K562 (cell line): Measurements from ENCODE around the gene MRGPRF. TPM values are rescaled to one million over a fixed set of nuclear protein-coding genes. Genes with fewer than 3 reads are reported as not detected.

Experiments
- BHLHE40 ChIP-seq: IDR thresholded peaks from 2 replicates; pipeline ENCODE4 v1.6.1; 2011; ENCODE audit warnings: low read length, improper control_type of control experiment
- GTF2E2 ChIP-seq: fragments of 200-800 bp; sonication (Bioruptor generic); IDR thresholded peaks from 2 replicates; pipeline ENCODE4 v1.6.1; 2016; ENCODE audit warnings: missing genetic modification characterization, missing compliant biosample characterization
- HNRNPLL ChIP-seq: fragments of 200-400 bp; formaldehyde crosslinking; IDR thresholded peaks from 2 replicates; pipeline ENCODE4 v1.6.1; 2017; ENCODE audit warnings: low read length, low read depth, mild to moderate bottlenecking; ENCODE audit not compliant: poor library complexity, severe bottlenecking
- MCM5 ChIP-seq: fragments of 450-650 bp; IDR thresholded peaks from 2 replicates; pipeline ENCODE4 v1.6.1; 2016; ENCODE audit warnings: low read depth
- NRF1 ChIP-seq, 2 experiments: fragments of 450-650 bp; IDR thresholded peaks in 1 of 2; conservative IDR thresholded peaks in 1 of 2; 2 replicates each; pipeline ENCODE4 v1.6.1; 2014; ENCODE audit warnings: mild to moderate bottlenecking in 2 of 2
- PHF8 ChIP-seq: fragments of 200-600 bp; sonication (generic); IDR thresholded peaks from 2 replicates; pipeline ENCODE4 v1.6.1; 2012; ENCODE audit warnings: mixed run types, mild to moderate bottlenecking, inconsistent platforms, low read length, moderate library complexity, borderline replicate concordance
- RBM22 ChIP-seq: fragments of 200-400 bp; formaldehyde crosslinking; IDR thresholded peaks from 2 replicates; pipeline ENCODE4 v1.6.1; 2018; ENCODE audit warnings: low read length, low read depth; ENCODE audit not compliant: poor library complexity, severe bottlenecking
- RHOXF2B ChIP-seq: fragments of 250-450 bp; sonication (Bioruptor Pico); conservative IDR thresholded peaks from 2 replicates; pipeline ENCODE4 v1.5.1; 2021
- SMAD4 ChIP-seq: fragments of 250-450 bp; sonication (Bioruptor Pico); conservative IDR thresholded peaks from 2 replicates; pipeline ENCODE4 v1.8.0; 2021; ENCODE audit warnings: inconsistent platforms, mild to moderate bottlenecking, moderate library complexity
- SUPT5H ChIP-seq: fragments of 450-650 bp; IDR thresholded peaks from 2 replicates; pipeline ENCODE4 v1.6.1; 2016
- TBL1XR1 ChIP-seq, 2 experiments: IDR thresholded peaks; 2 replicates each; pipeline ENCODE4 v1.6.1; 2012; ENCODE audit warnings: improper control_type of control experiment in 2 of 2, low read length in 2 of 2, mild to moderate bottlenecking in 1 of 2
- TCFL5 ChIP-seq: fragments of 250-450 bp; sonication (Bioruptor Pico); conservative IDR thresholded peaks from 2 replicates; pipeline ENCODE4 v1.6.1; 2021; ENCODE audit warnings: mild to moderate bottlenecking, moderate library complexity, matching md5 sums
- ZNF165 ChIP-seq: fragments of 250-450 bp; sonication (Bioruptor Pico); IDR thresholded peaks from 2 replicates; pipeline ENCODE4 v1.4.0; 2020; ENCODE audit warnings: borderline replicate concordance
- ZNF324 ChIP-seq: fragments of 250-450 bp; sonication (Bioruptor Pico); IDR thresholded peaks from 2 replicates; pipeline ENCODE4 v1.4.0; 2020; ENCODE audit warnings: mild to moderate bottlenecking
- polyA plus RNA-seq, 8 experiments: library from polyadenylated mRNA; depleted of rRNA in 4 of 8; stranded (reverse) in 5 of 8; unstranded in 3 of 8; fragments of >200 nt; fragmentation: Nextera tagmentation in 2 of 8; fragmentation: Illumina TruSeq in 1 of 8; extraction: Ambion mirVana in 2 of 8; extraction: Trizol in 1 of 8; gene quantifications; 2 replicates each; pipeline versions ENCODE4 v1.2.1 to v1.2.3, GENCODE V29; 2011 to 2014; ENCODE audit warnings: inconsistent platforms in 1 of 8, missing spikeins in 1 of 8
- total RNA-seq, 7 experiments: library from RNA; depleted of rRNA in 6 of 7; stranded (reverse); fragments of >200 nt in 6 of 7; fragmentation: Illumina TruSeq in 2 of 7; extraction: Trizol in 2 of 7; gene quantifications; 2 replicates each; pipeline versions ENCODE4 v1.2.1 to v1.2.3, GENCODE V29; 2011 to 2021; ENCODE audit warnings: low replicate concordance in 1 of 7
- TF ChIP-seq, protein P1 (sequence below), 2 experiments: fragments of 450-650 bp in 1 of 2; sonication (generic) in 1 of 2; formaldehyde crosslinking in 1 of 2; IDR thresholded peaks; 2 replicates each; pipeline versions ENCODE4 v1.7.1 to v1.9.0; 2016 to 2022; ENCODE audit warnings: inconsistent platforms in 1 of 2, mild to moderate bottlenecking in 1 of 2, missing genetic modification reagents in 1 of 2
- TF ChIP-seq, protein P2 (sequence below): fragments of 450-650 bp; IDR thresholded peaks from 2 replicates; pipeline ENCODE4 v1.6.1; 2016; ENCODE audit warnings: antibody characterized with exemption
- TF ChIP-seq, protein P3 (sequence below): fragments of 250-450 bp; sonication (Bioruptor Pico); IDR thresholded peaks from 2 replicates; pipeline ENCODE4 v1.9.0; 2021; ENCODE audit warnings: mild to moderate bottlenecking

MRGPRF gene
- total and polyA plus RNA-seq, 9 of the 15 experiments (the other 6 are each of a cell fraction or from before 2014, with no cell fraction given): not detected

DNA sequence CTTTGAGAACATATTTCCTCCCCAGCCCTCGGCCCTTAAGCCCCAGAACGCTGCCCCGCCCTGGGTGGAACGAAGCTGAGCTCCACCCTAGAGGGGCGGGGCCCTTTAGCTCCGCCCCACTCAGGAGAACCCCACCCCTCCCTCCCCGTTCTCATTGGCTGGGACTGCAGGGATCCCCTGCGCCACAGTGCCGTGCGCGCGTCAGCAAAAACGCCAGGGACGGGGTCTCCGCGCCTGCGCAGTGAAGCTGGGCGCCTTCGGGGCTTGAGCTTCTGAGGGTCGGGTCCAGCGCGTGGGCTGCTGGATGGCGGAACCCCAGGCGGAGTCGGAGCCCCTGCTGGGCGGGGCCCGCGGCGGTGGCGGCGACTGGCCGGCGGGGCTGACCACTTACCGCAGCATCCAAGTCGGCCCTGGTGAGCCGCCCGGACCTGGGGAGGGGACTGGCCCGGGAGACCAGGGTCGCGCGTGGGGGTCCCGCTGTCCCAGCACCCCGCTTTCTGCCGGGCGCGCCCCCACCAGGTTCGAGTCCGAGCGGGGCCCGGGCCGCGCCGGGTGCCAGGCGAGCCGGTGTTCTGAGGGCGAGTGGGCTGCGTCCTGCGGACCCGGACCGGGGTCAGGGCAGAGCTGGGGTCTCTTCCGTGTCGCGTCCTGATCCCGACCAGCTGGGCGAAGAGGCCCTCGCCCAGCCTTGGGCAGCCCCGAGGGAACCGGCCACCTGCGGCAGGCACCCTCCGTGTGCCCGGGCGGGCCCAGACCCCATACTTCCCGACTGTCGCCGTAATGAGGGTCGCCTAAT, 35.8 kb upstream of the MRGPRF start, which contains the start of gene TPCN2 (continued):
- TF ChIP-seq, protein P1, sequence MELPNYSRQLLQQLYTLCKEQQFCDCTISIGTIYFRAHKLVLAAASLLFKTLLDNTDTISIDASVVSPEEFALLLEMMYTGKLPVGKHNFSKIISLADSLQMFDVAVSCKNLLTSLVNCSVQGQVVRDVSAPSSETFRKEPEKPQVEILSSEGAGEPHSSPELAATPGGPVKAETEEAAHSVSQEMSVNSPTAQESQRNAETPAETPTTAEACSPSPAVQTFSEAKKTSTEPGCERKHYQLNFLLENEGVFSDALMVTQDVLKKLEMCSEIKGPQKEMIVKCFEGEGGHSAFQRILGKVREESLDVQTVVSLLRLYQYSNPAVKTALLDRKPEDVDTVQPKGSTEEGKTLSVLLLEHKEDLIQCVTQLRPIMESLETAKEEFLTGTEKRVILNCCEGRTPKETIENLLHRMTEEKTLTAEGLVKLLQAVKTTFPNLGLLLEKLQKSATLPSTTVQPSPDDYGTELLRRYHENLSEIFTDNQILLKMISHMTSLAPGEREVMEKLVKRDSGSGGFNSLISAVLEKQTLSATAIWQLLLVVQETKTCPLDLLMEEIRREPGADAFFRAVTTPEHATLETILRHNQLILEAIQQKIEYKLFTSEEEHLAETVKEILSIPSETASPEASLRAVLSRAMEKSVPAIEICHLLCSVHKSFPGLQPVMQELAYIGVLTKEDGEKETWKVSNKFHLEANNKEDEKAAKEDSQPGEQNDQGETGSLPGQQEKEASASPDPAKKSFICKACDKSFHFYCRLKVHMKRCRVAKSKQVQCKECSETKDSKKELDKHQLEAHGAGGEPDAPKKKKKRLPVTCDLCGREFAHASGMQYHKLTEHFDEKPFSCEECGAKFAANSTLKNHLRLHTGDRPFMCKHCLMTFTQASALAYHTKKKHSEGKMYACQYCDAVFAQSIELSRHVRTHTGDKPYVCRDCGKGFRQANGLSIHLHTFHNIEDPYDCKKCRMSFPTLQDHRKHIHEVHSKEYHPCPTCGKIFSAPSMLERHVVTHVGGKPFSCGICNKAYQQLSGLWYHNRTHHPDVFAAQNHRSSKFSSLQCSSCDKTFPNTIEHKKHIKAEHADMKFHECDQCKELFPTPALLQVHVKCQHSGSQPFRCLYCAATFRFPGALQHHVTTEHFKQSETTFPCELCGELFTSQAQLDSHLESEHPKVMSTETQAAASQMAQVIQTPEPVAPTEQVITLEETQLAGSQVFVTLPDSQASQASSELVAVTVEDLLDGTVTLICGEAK (IDR thresholded peaks at IDR 0.05): peak; percentile 41; the same call in 1 of the 2 replicates
- TF ChIP-seq, protein P1 (CRISPR knock-in tag; IDR thresholded peaks at IDR 0.05): no peak
- TF ChIP-seq NRF1 (conservative IDR thresholded peaks at IDR 0.05 in 1 of 2, IDR thresholded peaks at IDR 0.05 in 1 of 2): peak; percentile 96 to 97
- TF ChIP-seq HNRNPLL: peak; percentile 41
- peak; percentile 70 for TF ChIP-seq SUPT5H
- TF ChIP-seq TCFL5 (CRISPR knock-in tag): no peak
- 0 out of 2 replicates have a peak, but pooled peaks have one; percentile 1 for TF ChIP-seq BHLHE40
- TF ChIP-seq RBM22: peak; percentile 20
- TF ChIP-seq ZNF324 (CRISPR knock-in tag): no peak
- TF ChIP-seq GTF2E2: no peak
- TF ChIP-seq SMAD4 (CRISPR knock-in tag): 0 out of 2 replicates have a peak, but pooled peaks have one; percentile 19
- peak; percentile 75; the same call in 1 of the 2 replicates for TF ChIP-seq PHF8
- TF ChIP-seq, protein P2, sequence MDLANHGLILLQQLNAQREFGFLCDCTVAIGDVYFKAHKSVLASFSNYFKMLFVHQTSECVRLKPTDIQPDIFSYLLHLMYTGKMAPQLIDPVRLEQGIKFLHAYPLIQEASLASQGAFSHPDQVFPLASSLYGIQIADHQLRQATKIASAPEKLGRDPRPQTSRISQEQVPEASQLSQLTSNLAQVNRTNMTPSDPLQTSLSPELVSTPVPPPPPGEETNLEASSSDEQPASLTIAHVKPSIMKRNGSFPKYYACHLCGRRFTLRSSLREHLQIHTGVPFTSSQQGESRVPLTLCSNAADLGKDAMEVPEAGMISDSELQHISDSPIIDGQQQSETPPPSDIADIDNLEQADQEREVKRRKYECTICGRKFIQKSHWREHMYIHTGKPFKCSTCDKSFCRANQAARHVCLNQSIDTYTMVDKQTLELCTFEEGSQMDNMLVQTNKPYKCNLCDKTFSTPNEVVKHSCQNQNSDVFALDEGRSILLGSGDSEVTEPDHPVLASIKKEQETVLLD: peak; percentile 87
- no peak for TF ChIP-seq RHOXF2B (CRISPR knock-in tag)
- no peak for TF ChIP-seq ZNF165 (CRISPR knock-in tag)
- TF ChIP-seq, protein P3, sequence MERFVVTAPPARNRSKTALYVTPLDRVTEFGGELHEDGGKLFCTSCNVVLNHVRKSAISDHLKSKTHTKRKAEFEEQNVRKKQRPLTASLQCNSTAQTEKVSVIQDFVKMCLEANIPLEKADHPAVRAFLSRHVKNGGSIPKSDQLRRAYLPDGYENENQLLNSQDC: no peak
- TF ChIP-seq TBL1XR1 (IDR thresholded peaks at IDR 0.05; ENCODE audit: low read length in 2 of 2): 0 out of 4 replicates have a peak, but pooled peaks of 1 of the 2 experiments have one; percentile 6
- TF ChIP-seq MCM5: no peak
